Urinary bladder (tissue), 4 donors: ENCODE data around the gene S100A10. TPM values are rescaled to one million over a fixed set of nuclear protein-coding genes. Genes with fewer than 3 reads are reported as not detected.
A peak's percentile ranks its signal among the peaks of the same experiment; 100 is the strongest.

ENCODE experiments used
- DNase-seq: peaks from one replicate; pipeline ENCODE4 v3.0.0-alpha.2; 2015; ENCODE audit errors: extremely low spot score
- H3K27ac ChIP-seq: one replicate; pipeline ENCODE4 v1.5.1; 2013; ENCODE audit warnings: low read depth, mild to moderate bottlenecking, moderate library complexity
- H3K36me3 ChIP-seq: one replicate; pipeline ENCODE4 v1.6.1; 2013; ENCODE audit warnings: mild to moderate bottlenecking, moderate library complexity; ENCODE audit not compliant: insufficient read depth
- H3K4me1 ChIP-seq: one replicate; pipeline ENCODE4 v1.6.1; 2013; ENCODE audit warnings: mild to moderate bottlenecking, moderate library complexity; ENCODE audit not compliant: insufficient read depth
- H3K4me3 ChIP-seq: one replicate; pipeline ENCODE4 v1.5.1; 2013; ENCODE audit warnings: low read depth, low read length
- WGBS: extraction: QIAGEN DNeasy Blood & Tissue Kit; methylation state at CpG from one replicate; pipeline ENCODE4 v1.1.7; 2013; 5-methylcytosine and 5-hydroxymethylcytosine counted together
- polyA plus RNA-seq: library from polyadenylated mRNA; stranded (reverse); fragments of 200-250 nt; gene quantifications from one replicate; pipeline ENCODE4 v1.2.3, GENCODE V29; 2013
- total RNA-seq: library from RNA; depleted of rRNA; stranded (reverse); fragments of >200 nt; gene quantifications from one replicate; pipeline ENCODE4 v1.2.3, GENCODE V29; 2014
- donor health status: healthy with polysubstance abuse.
- donor health status: healthy.

Gene S100A10
- total and polyA plus RNA-seq, 2 donors: 116 to 246 TPM

GRCh38 chr1:151956957-151957497, 36.6 kb downstream of the S100A10 start:
- no peak for DNase-seq
- WGBS: 69% methylated on average over 3 of the region's 3 CpGs
- Histone ChIP-seq H3K27ac (no peak overlapping the region), H3K4me1 (no peaks in the 10 kb centered on the region), H3K36me3 (no peaks in the 10 kb centered on the region), H3K4me3 (no peak overlapping the region)

DNA sequence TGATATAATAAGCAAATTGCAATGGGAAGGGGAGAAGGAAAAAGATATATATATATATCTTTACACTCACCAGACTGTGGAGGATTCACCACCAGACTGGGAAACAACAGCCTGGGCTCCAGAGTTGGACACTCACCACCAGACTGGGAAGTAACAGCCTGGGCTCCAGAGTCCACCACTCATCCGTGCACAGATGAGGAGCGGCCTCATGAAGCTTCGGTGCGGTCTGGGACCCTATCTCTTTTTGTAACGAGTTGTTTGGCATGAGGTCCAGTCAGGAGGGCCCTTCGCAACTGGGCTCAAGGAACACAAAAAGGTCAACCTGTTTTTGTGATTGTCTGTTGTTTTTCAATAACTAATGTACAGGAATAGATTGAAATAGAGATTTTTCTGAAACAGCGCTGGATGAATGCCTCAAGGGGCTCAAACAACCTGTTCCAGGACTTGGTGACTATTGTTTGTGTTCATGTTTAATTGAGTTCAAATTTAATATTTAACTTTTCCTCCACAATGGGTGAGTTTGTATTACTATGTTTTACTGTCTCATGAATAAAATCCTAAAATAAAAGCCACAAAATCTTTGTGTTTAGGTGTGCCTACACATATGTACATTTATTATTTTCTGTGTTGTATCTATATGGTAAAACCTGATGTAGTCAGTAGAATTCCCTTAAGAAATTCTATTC, 40.1 kb downstream of the S100A10 start:
- Histone ChIP-seq H3K27ac (no peak overlapping the region), H3K4me1 (no peaks in the 10 kb centered on the region), H3K36me3 (no peaks in the 10 kb centered on the region), H3K4me3 (no peak overlapping the region)
- no peak for DNase-seq
- WGBS: 79% methylated on average over 7 of the region's 7 CpGs

GRCh38 chr1:151952811-151953210, 40.8 kb downstream of the S100A10 start:
- WGBS: 79% methylated on average over 1 of the region's 1 CpG
- no peak for DNase-seq

GRCh38 chr1:151949371-151950193, 44.1 kb downstream of the S100A10 start:
- no peak overlapping the region for H3K4me3 ChIP-seq
- 92% methylated on average over 18 of the region's 18 CpGs for WGBS
- H3K4me1 ChIP-seq: no peaks in the 10 kb centered on the region
- no peak for DNase-seq
- no peaks in the 10 kb centered on the region for H3K36me3 ChIP-seq
- H3K27ac ChIP-seq: no peak overlapping the region

More at GRCh38 chr1:151952811-151953210, 40.8 kb downstream of the S100A10 start:
- Histone ChIP-seq H3K4me1 (no peaks in the 10 kb centered on the region), H3K4me3 (no peak overlapping the region), H3K27ac (no peak overlapping the region), H3K36me3 (no peaks in the 10 kb centered on the region)

GRCh38 chr1:151948506-151948905, 45.2 kb downstream of the S100A10 start:
- no peak overlapping the region for H3K27ac ChIP-seq
- no peaks in the 10 kb centered on the region for H3K36me3 ChIP-seq
- DNase-seq: no peak
- H3K4me3 ChIP-seq: no peak overlapping the region
- WGBS: 69% methylated on average over 1 of the region's 1 CpG
- peaks cover 1% of the 10 kb centered on the region for H3K4me1 ChIP-seq

DNA sequence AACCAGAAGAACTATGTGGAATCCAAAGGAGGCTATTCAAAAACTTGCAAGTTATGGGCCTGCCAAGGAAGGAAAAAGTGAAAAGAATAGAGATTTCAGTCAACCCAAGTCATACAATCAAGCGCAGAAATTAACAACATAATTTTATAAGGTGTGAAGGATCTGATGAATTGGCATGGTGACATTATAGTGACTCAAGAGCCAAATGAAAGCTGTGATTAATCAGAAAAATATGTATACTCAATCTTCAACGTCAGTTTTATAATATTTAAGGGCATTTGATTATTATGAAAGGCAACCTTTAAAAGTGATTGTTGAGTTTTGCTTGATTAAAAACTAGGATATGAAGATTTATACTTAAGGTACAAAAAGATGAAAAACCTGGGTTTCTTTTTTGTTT, 46.5 kb downstream of the S100A10 start:
- no peak overlapping the region for H3K27ac ChIP-seq
- no peak overlapping the region for H3K4me3 ChIP-seq
- H3K4me1 ChIP-seq: peaks cover 1% of the 10 kb centered on the region
- H3K36me3 ChIP-seq: no peaks in the 10 kb centered on the region
- 73% methylated on average over 2 of the region's 2 CpGs for WGBS
- no peak for DNase-seq

GRCh38 chr1:151945725-151946722, 47.6 kb downstream of the S100A10 start:
- Histone ChIP-seq H3K36me3 (no peaks in the 10 kb centered on the region), H3K4me1 (peaks cover 1% of the 10 kb centered on the region), H3K4me3 (no peak overlapping the region), H3K27ac (no peak overlapping the region)
- DNase-seq: peak; percentile 80
- 24% methylated on average over 10 of the region's 10 CpGs for WGBS

DNA sequence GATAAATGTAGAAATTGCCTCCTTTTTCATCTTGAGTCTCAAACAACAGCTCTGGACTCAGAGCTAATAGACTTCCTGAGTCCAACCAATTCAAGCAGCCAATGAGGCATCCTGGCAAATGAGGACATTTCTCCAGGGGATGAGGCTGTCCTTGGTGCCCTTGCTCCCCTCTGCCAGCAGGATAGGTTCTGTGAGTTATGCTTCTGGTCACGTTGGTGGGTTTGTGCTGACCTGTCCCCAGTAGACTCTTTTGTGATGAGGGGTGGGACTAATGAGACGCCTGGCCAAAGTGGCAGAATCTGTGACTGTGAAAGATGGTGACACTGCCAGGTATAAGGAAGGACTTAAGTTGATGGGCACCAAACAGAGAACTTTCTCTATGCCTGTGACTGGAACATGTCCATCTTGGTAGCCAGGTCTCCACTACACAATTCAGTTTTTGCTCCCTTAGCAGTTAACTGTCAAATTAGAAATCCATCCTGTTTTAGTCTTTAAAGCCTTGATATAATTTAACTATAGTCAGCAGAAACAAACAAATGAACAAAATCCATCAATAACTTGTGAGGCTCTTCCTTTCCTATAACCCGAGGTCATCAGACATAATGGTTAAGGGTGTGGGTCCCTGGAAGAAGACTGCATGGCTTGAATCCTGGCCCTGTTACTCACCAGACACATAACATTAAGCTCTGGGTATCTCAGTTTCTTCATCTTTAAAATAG, 48.6 kb downstream of the S100A10 start:
- WGBS: 60% methylated on average over 3 of the region's 3 CpGs
- no peak for DNase-seq
- Histone ChIP-seq H3K36me3 (no peaks in the 10 kb centered on the region), H3K4me1 (peaks cover 1% of the 10 kb centered on the region), H3K27ac (peak overlapping the region; percentile 42), H3K4me3 (no peak overlapping the region)

GRCh38 chr1:151944126-151944856, 49.4 kb downstream of the S100A10 start:
- 40% methylated on average over 7 of the region's 7 CpGs for WGBS
- peak overlapping the region; percentile 68 for H3K27ac ChIP-seq
- peaks cover 1% of the 10 kb centered on the region for H3K4me1 ChIP-seq
- no peaks in the 10 kb centered on the region for H3K36me3 ChIP-seq
- no peak overlapping the region for H3K4me3 ChIP-seq
- DNase-seq: no peak

DNA sequence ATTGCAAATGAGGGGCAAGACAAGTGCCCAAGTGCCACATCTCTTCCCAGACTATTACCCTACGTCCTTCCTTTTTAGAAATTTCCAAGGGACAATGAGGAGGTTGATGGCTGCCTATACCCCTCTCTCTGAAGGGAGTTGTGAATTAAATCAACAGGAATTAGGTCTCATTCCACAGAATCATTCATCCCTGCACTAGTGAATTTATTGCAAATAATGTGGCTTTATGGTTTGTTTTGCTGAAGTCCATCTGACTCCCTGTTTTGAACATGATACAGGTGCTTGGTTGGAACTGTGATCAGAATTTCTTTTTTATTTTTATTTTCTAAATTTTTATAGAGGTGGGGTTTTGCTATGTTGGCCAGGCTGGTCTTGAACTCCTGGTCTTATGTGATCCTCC, 50.1 kb downstream of the S100A10 start:
- WGBS: 95% methylated on average over 1 of the region's 1 CpG
- Histone ChIP-seq H3K4me3 (no peak overlapping the region), H3K36me3 (no peaks in the 10 kb centered on the region), H3K4me1 (peaks cover 1% of the 10 kb centered on the region), H3K27ac (no peak overlapping the region)
- DNase-seq: no peak

GRCh38 chr1:151942882-151943281, 50.8 kb downstream of the S100A10 start:
- no peak overlapping the region for H3K27ac ChIP-seq
- H3K4me3 ChIP-seq: no peak overlapping the region
- peaks cover 1% of the 10 kb centered on the region for H3K4me1 ChIP-seq
- WGBS: 73% methylated on average over 1 of the region's 1 CpG
- no peak for DNase-seq
- H3K36me3 ChIP-seq: no peaks in the 10 kb centered on the region

DNA sequence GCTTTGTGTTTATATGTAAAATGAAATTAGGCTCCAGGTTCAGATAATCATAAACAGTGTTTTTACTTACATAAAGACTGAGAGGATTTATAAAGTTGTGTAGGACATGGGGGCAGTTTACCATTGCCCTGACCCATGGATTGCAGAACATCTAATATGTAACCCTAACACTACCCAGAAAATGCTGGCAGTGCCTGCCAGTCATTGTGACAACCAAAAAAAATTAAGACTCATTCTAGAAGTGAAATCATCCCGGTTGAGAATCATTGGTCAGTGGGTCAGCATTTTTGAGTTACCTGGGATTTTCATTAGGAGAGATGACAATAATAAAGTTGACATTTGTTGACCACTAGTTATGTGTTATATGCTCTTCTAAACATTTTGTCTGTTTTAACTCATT, 53.1 kb downstream of the S100A10 start:
- WGBS: 57% methylated on average over 1 of the region's 1 CpG
- H3K36me3 ChIP-seq: no peaks in the 10 kb centered on the region
- peaks cover 1% of the 10 kb centered on the region for H3K4me1 ChIP-seq
- no peak overlapping the region for H3K27ac ChIP-seq
- DNase-seq: no peak
- no peak overlapping the region for H3K4me3 ChIP-seq
